GM19468 (cell line): Measurements from ENCODE around the gene PAX5.

Source experiments
- ATAC-seq: cut with Tn5 transposase; IDR thresholded peaks from one replicate; pipeline ENCODE4 v1.9.1; 2021; ENCODE audit warnings: mild to moderate bottlenecking, moderate library complexity, moderate number of reproducible peaks; ENCODE audit not compliant: unreplicated experiment; ENCODE audit errors: extremely low read depth

PAX5 gene

DNA sequence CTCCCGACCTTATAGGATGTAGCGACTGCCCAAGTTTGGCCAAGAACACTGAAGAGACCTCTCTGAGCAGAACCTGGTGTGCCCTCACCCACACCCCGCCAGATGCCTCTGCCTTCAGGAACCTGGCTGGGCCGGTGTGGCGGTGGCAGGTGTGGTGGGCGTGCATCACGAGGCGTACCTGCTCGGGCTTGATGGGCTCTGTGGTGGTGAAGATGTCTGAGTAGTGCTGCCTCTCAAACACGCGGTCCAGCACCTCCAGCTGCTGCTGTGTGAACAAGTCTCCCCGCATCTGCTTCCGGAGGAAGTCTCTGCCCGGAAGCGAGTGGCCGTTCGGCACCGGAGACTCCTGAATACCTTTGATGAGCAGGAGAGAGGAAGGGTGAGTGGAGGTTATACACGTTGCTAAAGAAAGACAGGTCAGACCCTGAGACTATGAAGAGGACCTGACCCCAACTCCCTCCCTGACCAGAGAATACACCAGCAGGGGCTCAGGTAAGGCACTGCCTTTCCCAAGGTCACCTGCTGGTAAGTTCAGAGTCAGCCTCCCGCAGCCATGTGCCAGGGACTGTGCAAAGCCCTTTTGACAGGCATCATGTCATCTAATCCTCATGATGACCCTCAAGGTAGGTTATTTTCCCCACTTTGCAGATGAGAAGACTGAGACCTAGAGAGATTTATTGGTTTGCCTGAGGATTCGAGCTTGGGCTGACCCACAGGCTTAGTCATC is 67.5 kb downstream of the PAX5 start:
- ATAC-seq, result no peak

GRCh38 chr9:36964791-36965190 is 69.3 kb downstream of the PAX5 start:
- no peak for ATAC-seq

GRCh38 chr9:36963346-36963745 is 70.7 kb downstream of the PAX5 start:
- ATAC-seq, result no peak

DNA sequence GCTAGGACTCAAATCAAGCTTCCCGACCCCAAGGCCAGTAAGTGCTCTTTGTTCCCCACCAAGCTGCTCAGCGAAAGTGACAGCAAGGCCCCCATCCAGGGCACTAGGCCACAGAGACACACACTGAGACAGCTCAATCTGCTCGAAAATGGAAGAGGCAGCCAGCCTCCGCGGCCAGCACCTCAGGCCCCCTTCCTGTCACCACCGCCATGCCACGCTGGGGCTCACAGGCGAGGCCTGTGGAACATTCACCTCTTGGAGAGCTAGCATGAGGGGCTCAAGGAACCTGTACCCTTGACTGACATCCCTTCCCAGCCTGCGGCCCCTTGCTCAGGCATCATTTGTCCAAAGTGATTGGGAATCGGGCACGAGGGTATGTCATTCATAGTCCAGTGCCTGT is 71.4 kb downstream of the PAX5 start:
- ATAC-seq, result no peak

- ATAC-seq, result no peak
Measured at GRCh38 chr9:36961561-36962325, 72.3 kb downstream of the PAX5 start.

GRCh38 chr9:36961051-36961450 is 73.0 kb downstream of the PAX5 start:
- ATAC-seq, result no peak

GRCh38 chr9:36960575-36960955 is 73.5 kb downstream of the PAX5 start:
- ATAC-seq, result no peak

GRCh38 chr9:36959681-36960574 is 74.1 kb downstream of the PAX5 start:
- no peak for ATAC-seq

DNA sequence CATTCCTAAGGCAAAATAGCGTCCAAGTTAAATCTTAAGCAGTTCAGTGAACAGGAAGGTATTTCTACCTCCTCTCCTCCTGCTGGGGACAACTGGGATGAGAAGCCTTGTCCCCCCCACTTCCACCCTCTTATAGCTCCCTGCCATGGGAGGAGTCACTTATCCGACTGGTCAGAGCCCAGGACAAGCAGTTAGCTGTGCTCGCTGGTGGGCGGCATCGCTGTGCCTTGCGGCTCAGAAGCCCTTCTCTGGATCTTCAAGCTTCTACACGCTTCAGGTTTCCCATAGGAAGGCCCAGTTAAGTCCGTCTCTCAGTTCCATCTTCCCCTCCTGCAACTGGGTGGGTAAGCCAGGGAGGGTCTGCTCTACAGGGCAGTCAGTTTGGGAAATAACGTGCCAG is 77.2 kb downstream of the PAX5 start:
- no peak for ATAC-seq

- no peak for ATAC-seq
Measured at GRCh38 chr9:36950389-36950788, 83.7 kb downstream of the PAX5 start.

- ATAC-seq, result no peak
Measured at GRCh38 chr9:36949466-36949865, 84.6 kb downstream of the PAX5 start.

DNA sequence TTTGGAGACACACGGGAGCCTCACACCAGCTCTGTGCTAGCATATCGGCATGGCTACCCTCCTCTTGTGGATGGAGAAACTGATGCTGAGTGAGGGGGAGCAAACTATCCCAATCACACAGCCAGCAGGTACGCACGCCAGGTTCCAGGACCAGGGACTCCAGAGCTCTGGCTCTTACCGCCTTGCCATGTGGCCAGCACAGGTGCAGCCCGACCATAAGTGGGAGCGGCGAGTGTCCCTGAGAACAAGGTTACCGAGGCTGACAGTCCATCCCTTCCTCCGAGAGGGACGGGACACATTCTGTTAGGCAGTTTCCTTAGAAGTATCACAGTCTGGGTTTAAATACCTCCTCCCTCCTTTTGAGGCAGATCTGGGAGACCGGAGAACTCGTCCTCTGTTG is 86.0 kb downstream of the PAX5 start:
- no peak for ATAC-seq

- no peak for ATAC-seq
Measured at GRCh38 chr9:36946653-36947052, 87.4 kb downstream of the PAX5 start.

GRCh38 chr9:36945999-36946398 is 88.1 kb downstream of the PAX5 start:
- no peak for ATAC-seq

GRCh38 chr9:36942891-36943290 is 91.2 kb downstream of the PAX5 start:
- ATAC-seq, result no peak

- no peak for ATAC-seq
Measured at GRCh38 chr9:36941441-36941840, 92.6 kb downstream of the PAX5 start.

DNA sequence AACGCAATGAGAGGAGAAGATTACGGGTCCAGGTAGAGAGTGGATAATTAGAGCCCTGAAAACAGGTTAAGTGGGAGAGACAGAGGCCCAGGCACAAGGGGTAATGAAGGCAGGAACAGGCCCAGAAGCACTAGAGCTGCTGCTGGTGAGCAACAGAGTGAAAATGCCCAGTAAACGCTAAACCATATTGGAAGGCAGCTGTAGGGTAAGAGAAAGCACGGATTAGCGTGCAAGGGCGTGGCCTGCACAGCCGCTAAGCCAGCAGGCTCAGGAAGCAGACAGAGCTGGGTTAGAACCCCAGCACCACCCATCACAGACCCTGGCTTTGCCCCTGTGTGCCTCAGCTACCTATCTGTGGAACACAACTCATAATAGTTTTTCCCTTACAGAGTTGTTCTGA is 93.2 kb downstream of the PAX5 start:
- ATAC-seq, result no peak

DNA sequence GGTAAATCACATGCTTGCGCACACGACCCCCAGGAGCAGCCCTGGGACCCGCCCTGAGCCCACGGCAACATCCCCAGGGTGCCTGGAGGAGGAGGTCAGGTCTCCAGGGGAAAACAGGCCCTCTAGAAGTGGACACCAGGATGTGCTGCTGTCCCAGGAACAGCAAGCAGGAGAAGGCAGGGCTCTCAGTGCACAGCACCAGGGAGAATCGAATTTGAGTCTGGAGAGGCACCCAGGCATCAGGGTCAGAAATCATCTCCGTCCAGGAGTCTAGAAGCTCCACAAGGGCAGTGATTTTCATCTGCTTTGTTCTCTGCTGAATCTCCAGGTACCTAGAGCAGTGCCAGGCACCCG is 93.6 kb downstream of the PAX5 start:
- no peak for ATAC-seq

DNA sequence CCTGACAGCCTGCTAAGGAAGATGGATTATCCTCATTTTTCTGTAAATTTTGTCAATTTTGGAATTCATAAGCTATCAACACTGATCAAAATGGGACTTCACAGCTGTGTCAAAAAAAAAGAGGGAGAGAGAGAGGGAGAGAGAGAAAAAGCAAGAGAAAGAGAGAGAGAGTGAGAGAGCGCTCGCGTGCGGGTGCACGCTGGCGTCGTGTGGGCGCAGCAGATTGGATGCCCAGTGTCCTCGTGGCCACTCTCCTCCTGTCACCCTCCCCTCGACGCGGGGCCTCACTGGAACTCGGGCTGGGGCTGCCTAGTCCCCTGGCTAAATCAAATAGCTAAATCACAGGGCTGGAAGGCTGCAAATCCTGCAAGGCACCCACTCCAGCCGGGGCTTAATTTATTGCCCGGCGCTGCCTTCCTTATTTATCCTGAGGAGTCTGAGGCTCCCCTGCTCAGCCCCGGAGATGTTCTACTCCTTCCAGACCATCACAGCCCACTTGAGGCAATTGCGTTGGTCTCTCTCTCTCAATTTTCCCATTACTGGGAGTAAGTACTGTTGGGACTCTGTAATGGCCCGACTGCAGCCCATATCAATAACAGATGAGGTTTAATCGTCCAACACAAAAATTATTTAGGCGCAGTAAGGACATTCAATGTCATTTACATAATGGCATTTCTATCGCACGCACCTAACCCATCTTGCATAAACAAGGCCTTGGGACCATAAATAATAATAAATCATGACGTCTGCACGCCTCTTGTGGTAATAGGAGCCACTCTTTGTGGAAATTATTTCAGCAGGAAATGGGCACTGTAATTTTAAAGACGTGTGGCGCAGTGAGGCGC is 94.2 kb downstream of the PAX5 start:
- ATAC-seq, result no peak

DNA sequence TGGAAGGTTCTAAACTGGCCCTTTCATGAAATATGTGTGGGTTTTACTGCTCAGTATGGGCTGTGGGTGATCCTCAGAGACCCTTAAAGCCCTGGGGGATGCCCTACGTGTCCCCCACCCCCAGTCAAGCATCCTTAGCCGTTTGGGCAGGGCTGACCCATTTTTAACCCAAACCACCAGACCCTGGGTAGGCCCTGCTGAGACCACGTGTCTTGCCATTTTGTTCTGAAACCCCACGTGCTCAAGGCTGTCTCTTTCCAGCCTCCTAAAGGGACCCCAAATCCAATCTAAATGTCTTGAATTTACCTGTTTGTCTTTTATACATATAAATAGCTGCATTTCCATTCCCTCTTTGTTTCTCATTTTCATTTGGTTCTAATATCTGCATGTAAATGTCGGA is 94.9 kb downstream of the PAX5 start:
- no peak for ATAC-seq
